Measurements from ENCODE around the gene GOLGA6A.

GOLGA6A gene

DNA sequence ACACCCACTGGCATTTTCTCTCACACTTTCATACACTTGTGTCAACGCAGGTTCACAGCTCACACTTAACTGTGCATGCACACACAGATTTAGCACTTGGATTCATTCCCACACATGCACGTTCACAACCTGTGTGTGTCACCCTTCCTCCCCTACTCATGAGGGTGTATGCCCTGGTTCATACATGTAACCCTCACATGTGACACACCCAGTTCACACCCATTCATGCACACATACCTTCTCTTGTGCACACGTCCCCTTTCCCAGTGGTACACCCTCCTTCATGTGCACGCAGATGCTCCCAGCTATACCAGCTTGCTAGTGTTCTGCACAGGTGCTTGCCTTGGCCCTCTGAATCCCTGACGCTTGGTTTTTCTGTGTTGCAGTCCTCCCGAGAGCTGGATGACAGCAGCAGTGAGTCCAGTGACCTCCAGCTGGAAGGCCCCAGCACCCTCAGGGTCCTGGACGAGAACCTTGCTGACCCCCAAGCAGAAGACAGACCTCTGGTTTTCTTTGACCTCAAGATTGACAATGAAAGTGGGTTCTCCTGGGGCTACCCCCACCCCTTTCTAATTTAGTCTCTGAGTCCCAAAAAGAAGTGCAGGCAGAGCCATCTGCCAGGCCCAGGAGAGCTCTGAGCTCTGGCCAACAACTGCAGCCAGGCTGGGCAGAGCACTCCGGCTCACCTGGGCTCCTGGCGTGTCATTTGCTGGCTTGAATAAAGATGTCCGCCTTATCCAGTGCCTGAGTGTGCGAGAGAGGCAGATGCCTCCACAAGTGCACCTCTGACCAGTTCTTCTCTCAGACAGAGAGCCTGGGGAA is 39.5 kb downstream of the GOLGA6A start:
- H3K9me3 ChIP-seq (ENCODE audit: control insufficient read depth, low read length) = no peaks in the 10 kb centered on the region
- H3K36me3 ChIP-seq (ENCODE audit: control insufficient read depth, insufficient read depth, low read length) = no peaks in the 10 kb centered on the region
- no peak overlapping the region for H3K4me3 ChIP-seq (ENCODE audit: insufficient read depth, low read depth, low read length)
- H3K27me3 ChIP-seq (ENCODE audit: control insufficient read depth, insufficient read depth, low read length, poor library complexity, severe bottlenecking) = no peaks in the 10 kb centered on the region
- H3K4me1 ChIP-seq (ENCODE audit: control insufficient read depth, insufficient read depth, low read length) = peaks cover 5% of the 10 kb centered on the region
- H3K27ac ChIP-seq (ENCODE audit: insufficient read depth, low read depth, low read length, poor library complexity, severe bottlenecking) = no peak overlapping the region
- 91 to 95% methylated on average over 11 of the region's 11 CpGs for WGBS, 2 experiments

DNA sequence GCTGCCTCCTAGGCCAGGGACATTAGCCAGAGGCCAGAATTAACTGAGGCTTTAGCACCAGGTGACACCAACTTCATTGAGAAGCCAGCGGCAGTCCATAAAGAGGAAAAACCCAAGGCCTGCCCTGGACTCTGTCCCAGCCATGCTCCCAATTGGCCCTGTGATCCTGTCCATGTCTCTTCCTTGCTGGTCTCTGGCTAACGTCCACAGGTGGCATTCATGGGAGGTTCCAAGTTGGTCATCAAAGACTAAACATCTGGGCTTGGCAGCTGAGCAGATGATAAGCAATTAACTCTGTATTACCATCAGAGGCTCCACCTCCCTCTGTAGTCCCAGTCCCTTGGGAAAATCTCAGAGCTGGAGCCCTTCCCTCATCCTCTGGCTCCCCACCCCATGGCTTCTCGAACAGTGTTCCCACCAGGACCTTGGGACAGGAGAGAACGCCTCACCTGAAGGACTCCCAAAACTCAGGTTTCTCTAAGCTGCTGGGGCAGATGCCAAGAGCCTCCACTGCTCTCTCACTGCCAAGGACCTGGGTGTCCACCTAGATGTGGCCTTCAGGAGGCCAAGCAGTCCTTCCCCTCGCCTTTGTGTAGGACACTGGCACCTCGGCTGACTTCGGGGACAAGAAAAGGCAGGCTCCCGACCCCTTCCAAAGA is 40.4 kb downstream of the GOLGA6A start:
- WGBS, 2 experiments = 95% methylated on average over 8 of the region's 8 CpGs

DNA sequence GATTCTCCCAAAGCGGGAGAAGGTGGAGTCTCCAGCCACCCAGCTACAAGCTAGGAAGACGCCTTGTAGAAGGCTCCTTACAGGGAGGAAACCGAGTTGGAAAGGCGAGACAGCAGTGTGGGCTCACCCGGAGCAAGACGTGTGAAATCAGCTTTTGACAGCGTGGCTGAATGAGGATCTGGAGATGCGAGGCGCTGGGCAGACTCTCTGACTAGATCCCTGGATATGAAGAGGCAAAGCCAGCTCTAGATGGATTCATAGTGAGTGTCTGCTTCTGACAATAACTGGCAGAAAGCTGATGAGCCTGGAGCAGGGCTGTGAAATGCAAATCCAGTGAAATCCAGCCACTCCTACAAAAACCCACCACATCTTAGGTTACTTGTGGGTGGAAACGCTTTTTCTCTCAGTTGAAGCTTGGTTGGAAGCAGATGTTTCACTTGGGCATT is 41.0 kb downstream of the GOLGA6A start:
- no peak overlapping the region for H3K27ac ChIP-seq (ENCODE audit: insufficient read depth, low read depth, low read length, poor library complexity, severe bottlenecking)
- no peaks in the 10 kb centered on the region for H3K36me3 ChIP-seq (ENCODE audit: control insufficient read depth, insufficient read depth, low read length)
- 93% methylated on average over 10 of the region's 10 CpGs for WGBS, 2 experiments
- peaks cover 14% of the 10 kb centered on the region for H3K4me1 ChIP-seq (ENCODE audit: control insufficient read depth, insufficient read depth, low read length)
- H3K27me3 ChIP-seq (ENCODE audit: control insufficient read depth, insufficient read depth, low read length, poor library complexity, severe bottlenecking) = no peaks in the 10 kb centered on the region
- H3K9me3 ChIP-seq (ENCODE audit: control insufficient read depth, low read length) = no peaks in the 10 kb centered on the region
- no peak overlapping the region for H3K4me3 ChIP-seq (ENCODE audit: insufficient read depth, low read depth, low read length)

More for the DNA sequence above, 40.4 kb downstream of the GOLGA6A start:
- no peaks in the 10 kb centered on the region for H3K27me3 ChIP-seq (ENCODE audit: control insufficient read depth, insufficient read depth, low read length, poor library complexity, severe bottlenecking)
- no peak overlapping the region for H3K27ac ChIP-seq (ENCODE audit: insufficient read depth, low read depth, low read length, poor library complexity, severe bottlenecking)
- no peaks in the 10 kb centered on the region for H3K9me3 ChIP-seq (ENCODE audit: control insufficient read depth, low read length)
- peaks cover 8% of the 10 kb centered on the region for H3K4me1 ChIP-seq (ENCODE audit: control insufficient read depth, insufficient read depth, low read length)
- no peaks in the 10 kb centered on the region for H3K36me3 ChIP-seq (ENCODE audit: control insufficient read depth, insufficient read depth, low read length)
- no peak overlapping the region for H3K4me3 ChIP-seq (ENCODE audit: insufficient read depth, low read depth, low read length)

DNA sequence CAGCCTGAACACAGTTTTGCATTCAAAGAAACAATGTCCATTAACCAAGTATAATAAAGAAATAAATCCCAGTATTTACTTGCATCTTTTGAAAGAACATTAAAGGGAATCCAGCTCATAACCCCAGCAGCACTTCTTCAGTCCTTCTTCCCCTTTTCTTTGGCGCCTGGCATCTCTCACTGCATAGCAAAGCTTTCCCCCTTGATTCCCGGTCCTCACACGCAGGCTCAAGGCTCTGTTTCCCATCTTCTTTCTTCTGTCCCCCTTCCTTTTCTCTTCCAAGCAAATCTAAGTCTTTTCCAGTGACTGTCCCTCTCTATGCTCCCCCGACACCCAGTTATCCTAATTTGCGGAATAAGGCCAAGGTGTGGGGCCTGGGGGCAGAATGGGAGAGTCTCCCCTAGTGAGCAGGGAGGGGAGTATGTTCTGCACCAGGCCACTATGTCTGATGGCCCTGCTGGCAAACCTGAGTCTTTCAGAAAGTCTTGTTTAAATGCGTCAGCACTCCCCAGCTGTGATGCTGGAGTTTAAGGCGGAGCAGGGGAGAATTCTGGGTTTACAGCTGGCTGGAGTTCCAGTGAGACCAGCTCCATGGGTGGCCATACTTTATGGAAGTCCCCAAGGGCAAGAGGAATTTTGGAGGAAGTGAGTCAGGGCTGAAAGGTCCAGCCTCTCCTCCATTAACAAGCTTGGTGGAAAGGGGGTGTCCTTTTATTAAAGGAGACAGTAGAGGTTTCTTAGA is 42.1 kb downstream of the GOLGA6A start:
- no peak overlapping the region for H3K27ac ChIP-seq (ENCODE audit: insufficient read depth, low read depth, low read length, poor library complexity, severe bottlenecking)
- no peaks in the 10 kb centered on the region for H3K27me3 ChIP-seq (ENCODE audit: control insufficient read depth, insufficient read depth, low read length, poor library complexity, severe bottlenecking)
- H3K4me1 ChIP-seq (ENCODE audit: control insufficient read depth, insufficient read depth, low read length) = peaks cover 15% of the 10 kb centered on the region
- no peaks in the 10 kb centered on the region for H3K9me3 ChIP-seq (ENCODE audit: control insufficient read depth, low read length)
- H3K4me3 ChIP-seq (ENCODE audit: insufficient read depth, low read depth, low read length) = no peak overlapping the region
- no peaks in the 10 kb centered on the region for H3K36me3 ChIP-seq (ENCODE audit: control insufficient read depth, insufficient read depth, low read length)
- 73 to 78% methylated on average over 7 of the region's 7 CpGs for WGBS, 2 experiments

DNA sequence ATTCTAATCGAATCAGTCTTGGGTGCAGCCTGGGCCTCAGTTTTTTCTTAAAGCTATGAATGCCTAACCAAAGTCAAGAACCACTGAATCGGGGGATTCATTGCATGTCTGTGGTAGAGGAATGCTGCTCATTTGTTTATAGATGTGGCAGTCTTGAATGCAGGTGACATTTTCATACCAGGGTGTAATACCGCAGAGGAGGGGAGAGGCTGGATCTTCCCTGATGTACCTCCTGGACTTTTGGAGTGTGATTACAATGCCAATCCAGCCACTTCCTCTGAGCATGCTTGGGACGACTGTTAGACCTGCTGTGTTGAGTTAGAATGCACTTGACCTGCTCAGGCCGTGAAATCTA is 42.7 kb downstream of the GOLGA6A start:
- 84 to 92% methylated on average over 5 of the region's 5 CpGs for WGBS, 2 experiments
- no peak overlapping the region for H3K4me3 ChIP-seq (ENCODE audit: insufficient read depth, low read depth, low read length)
- H3K9me3 ChIP-seq (ENCODE audit: control insufficient read depth, low read length) = no peaks in the 10 kb centered on the region
- peaks cover 1% of the 10 kb centered on the region for H3K36me3 ChIP-seq (ENCODE audit: control insufficient read depth, insufficient read depth, low read length)
- H3K27me3 ChIP-seq (ENCODE audit: control insufficient read depth, insufficient read depth, low read length, poor library complexity, severe bottlenecking) = no peaks in the 10 kb centered on the region
- no peak overlapping the region for H3K27ac ChIP-seq (ENCODE audit: insufficient read depth, low read depth, low read length, poor library complexity, severe bottlenecking)
- H3K4me1 ChIP-seq (ENCODE audit: control insufficient read depth, insufficient read depth, low read length) = peaks cover 15% of the 10 kb centered on the region

DNA sequence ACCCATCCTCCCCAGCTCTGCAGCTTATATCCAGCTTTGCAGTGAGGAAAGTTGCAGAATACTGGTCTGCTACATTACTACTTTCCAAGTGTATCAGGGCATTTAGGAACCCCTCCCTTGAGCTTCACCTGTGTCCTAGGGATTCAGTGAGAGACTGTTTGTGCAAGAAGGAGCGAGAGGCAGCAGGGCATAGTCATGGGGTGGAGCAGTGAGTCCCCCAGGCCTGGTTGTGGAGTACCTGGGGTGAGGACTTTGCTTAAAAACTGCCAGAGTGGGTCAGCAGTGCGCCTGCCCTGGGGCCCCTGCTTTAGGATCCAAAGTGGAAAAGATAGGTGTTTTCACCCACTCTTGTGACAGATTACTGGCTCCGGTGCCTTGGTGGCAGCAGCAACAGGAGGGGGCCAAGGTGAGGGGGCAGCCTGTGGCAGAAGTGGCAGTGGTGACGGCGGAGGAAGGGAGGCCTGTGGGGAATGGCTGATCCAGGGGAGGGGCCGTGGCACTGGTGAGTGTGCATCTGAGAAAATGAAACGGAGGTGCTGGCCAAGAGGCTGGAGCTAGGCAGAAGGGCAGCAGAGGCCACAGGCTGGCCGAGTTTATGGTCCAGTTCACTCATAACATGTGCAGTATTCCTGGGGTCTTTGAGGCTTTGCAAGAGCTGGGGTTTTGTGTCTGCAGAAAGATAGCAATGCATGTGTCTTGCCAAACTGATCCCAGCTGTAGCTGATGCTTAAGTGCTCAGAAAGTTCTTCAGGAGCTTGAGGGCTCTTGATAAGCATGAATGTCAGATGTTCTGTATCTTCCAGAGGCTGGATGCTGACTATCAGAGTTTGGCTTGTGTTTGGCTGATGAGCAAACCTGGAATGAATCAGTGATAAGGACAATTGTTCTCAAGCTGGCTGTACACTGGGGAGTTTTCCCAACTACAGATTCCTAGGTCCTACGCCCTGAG is 43.4 kb downstream of the GOLGA6A start:
- WGBS, 2 experiments = 91 to 92% methylated on average over 9 of the region's 9 CpGs
- Histone ChIP-seq H3K4me1 (ENCODE audit: control insufficient read depth, insufficient read depth, low read length) (peaks cover 15% of the 10 kb centered on the region), H3K9me3 (ENCODE audit: control insufficient read depth, low read length) (no peaks in the 10 kb centered on the region), H3K27ac (ENCODE audit: insufficient read depth, low read depth, low read length, poor library complexity, severe bottlenecking) (no peak overlapping the region), H3K27me3 (ENCODE audit: control insufficient read depth, insufficient read depth, low read length, poor library complexity, severe bottlenecking) (no peaks in the 10 kb centered on the region), H3K4me3 (ENCODE audit: insufficient read depth, low read depth, low read length) (no peak overlapping the region), H3K36me3 (ENCODE audit: control insufficient read depth, insufficient read depth, low read length) (peaks cover 8% of the 10 kb centered on the region)

DNA sequence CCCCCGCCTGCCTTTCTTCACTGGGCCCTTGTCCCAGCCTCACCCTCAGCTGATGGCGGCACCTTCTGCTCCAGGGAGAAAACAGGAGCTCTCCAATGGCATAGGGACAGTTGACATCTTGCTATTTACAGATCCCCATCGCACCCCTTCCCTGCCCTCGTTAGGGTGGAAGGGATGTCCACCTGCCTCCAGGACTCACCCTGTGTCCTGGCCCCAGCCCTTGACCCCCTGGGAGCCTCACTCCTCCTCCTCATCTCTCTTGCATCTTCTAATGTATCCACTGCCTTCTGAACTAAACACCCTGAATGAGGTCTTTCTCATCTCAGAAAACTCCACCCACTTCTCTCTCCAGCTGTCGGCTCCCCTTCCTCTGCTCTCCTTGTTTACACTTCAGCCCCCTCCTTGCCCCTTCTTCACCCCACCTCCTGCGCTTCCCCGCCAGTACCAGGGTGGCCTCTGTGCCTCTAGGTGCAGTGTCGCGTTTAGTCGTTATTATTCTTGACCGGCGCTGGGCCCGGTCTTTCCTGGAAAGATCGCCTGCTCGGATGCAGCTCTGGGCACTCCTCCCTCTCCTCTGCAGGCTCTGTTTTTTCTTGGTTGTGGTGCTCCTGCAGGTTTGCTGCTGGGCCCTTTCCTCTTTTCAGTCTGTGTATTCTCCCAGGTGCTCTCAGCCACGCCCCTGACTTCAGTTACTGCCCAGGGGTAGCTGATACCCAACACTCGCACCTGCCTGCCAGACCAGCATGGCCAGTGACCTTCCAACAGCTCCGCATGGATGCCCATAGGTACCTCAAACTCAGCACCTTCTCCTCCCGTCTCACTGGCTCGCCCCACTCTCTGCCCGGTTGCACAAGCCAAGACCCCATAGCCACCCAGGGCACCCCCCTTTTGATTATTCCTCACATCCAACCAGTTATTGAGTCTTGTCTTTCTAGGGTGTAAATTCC is 44.9 kb downstream of the GOLGA6A start:
- H3K4me3 ChIP-seq (ENCODE audit: insufficient read depth, low read depth, low read length) = no peak overlapping the region
- H3K27me3 ChIP-seq (ENCODE audit: control insufficient read depth, insufficient read depth, low read length, poor library complexity, severe bottlenecking) = no peaks in the 10 kb centered on the region
- H3K4me1 ChIP-seq (ENCODE audit: control insufficient read depth, insufficient read depth, low read length) = peaks cover 15% of the 10 kb centered on the region
- WGBS, 2 experiments = 81 to 82% methylated on average over 21 of the region's 21 CpGs
- no peak overlapping the region for H3K27ac ChIP-seq (ENCODE audit: insufficient read depth, low read depth, low read length, poor library complexity, severe bottlenecking)
- H3K36me3 ChIP-seq (ENCODE audit: control insufficient read depth, insufficient read depth, low read length) = peaks cover 10% of the 10 kb centered on the region
- no peaks in the 10 kb centered on the region for H3K9me3 ChIP-seq (ENCODE audit: control insufficient read depth, low read length)

DNA sequence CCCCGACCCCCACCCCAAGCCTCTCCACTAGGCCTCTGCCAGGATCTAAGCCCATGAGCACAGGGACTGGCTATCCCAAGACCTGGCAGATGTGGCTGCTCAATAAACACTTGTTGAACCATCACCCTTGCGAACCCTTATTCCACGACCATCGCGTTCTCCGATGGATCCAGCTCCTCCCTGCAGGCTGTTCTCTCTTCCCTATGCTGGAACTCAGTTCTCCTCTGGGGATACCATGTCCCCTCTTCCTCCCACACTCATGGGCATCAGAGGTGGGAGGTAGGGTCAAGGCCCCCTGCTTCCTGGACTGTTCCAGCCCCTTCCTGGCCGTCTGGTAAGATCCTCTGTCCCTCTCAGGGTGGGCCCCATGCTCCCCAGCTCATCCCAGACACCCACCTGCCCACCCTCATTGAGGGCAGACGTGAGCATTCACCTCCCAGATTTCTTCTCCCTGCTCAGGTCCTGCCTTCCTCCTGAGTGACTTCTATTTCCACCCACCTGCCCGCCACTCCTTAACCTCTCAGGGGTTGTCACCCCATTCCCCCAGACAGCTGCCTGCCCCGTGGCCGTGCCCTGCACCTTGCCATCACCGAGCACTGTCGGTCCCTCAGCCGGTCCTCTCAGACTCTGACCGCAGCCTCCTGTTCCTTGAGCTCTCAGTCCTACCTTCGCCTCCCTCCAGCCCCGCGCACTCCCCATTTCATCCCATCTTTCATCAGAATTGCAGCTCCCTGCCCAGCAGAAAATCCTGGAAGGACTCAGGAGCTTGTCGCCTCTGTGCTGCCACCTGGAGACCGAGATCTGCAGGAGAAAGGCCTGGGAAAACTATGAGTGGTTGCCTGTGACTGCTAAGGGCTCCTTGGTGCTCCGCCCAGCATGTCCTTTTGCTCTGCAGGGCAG is 45.8 kb downstream of the GOLGA6A start:
- no peak overlapping the region for H3K4me3 ChIP-seq (ENCODE audit: insufficient read depth, low read depth, low read length)
- H3K9me3 ChIP-seq (ENCODE audit: control insufficient read depth, low read length) = no peaks in the 10 kb centered on the region
- 66 to 69% methylated on average over 21 of the region's 21 CpGs for WGBS, 2 experiments

More for the DNA sequence above, 45.8 kb downstream of the GOLGA6A start:
- H3K36me3 ChIP-seq (ENCODE audit: control insufficient read depth, insufficient read depth, low read length) = peaks cover 10% of the 10 kb centered on the region
- H3K27me3 ChIP-seq (ENCODE audit: control insufficient read depth, insufficient read depth, low read length, poor library complexity, severe bottlenecking) = no peaks in the 10 kb centered on the region
- H3K27ac ChIP-seq (ENCODE audit: insufficient read depth, low read depth, low read length, poor library complexity, severe bottlenecking) = no peak overlapping the region
- H3K4me1 ChIP-seq (ENCODE audit: control insufficient read depth, insufficient read depth, low read length) = peaks cover 15% of the 10 kb centered on the region
